Pancreas (tissue), 10 donors: Measurements from ENCODE around the gene RHBDF2. TPM values are rescaled to one million over a fixed set of nuclear protein-coding genes. Genes with fewer than 3 reads are reported as not detected.

Source experiments
- ATAC-seq, 4 donors: fragments of 200-7000 bp; cut with Tn5 transposase; one replicate each; pipeline versions ENCODE4 v1.8.0 to v1.9.1; 2020; ENCODE audit warnings: mild to moderate bottlenecking in 4 of 4, moderate library complexity in 4 of 4
- DNase-seq, 6 donors: peaks; one replicate each; pipeline ENCODE4 v3.0.0-alpha.2; 2020
- FAIRE-seq: peaks from 2 replicates; lab custom pipeline; 2012; peaks lifted over from hg19 to GRCh38; lab: Jason Lieb, UNC
- H3K27ac ChIP-seq, 4 donors: fragments of 200-600 bp; sonication (generic); 1 replicate in 3 of 4; 2 replicates in 1 of 4; pipeline versions ENCODE4 v1.5.0 to v1.8.0; 2020
- H3K27me3 ChIP-seq, 4 donors: fragments of 200-600 bp; one replicate each; pipeline ENCODE4 v1.8.0; 2021
- H3K36me3 ChIP-seq, 3 donors: fragments of 200-600 bp; sonication (generic) in 1 of 3; one replicate each; pipeline versions ENCODE4 v1.5.0 to v1.8.0; 2020 to 2021
- H3K4me1 ChIP-seq, 3 donors: fragments of 200-600 bp; one replicate each; pipeline ENCODE4 v1.8.0; 2021
- H3K4me3 ChIP-seq, 4 donors: fragments of 200-600 bp; sonication (generic) in 2 of 4; one replicate each; pipeline versions ENCODE4 v1.5.0 to v1.8.0; 2020 to 2021
- H3K9me3 ChIP-seq, 4 donors: fragments of 200-600 bp; one replicate each; pipeline ENCODE4 v1.8.0; 2021
- WGBS, 2 donors: extraction: QIAGEN DNeasy Blood & Tissue Kit; methylation state at CpG; one replicate each; pipeline ENCODE4 v1.1.7; 2013; 5-methylcytosine and 5-hydroxymethylcytosine counted together
- intact Hi-C, 3 donors: fragments of 100-400 bp; cut with DNase I; formaldehyde crosslinking; loops; one replicate each; pipeline versions ENCODE4 v1.11.1 to v1.14.2; 2022
- polyA plus RNA-seq, 2 donors: library from polyadenylated mRNA; stranded (reverse); fragments of 200-250 nt; gene quantifications; one replicate each; pipeline ENCODE4 v1.2.3, GENCODE V29; 2013
- total RNA-seq, 6 donors: library from RNA; stranded (reverse); fragmentation: NEBNext Ultra II Directional in 4 of 6; extraction: Animal tissue kit (Norgen Biotek cat#: 25700) in 4 of 6; gene quantifications; one replicate each; pipeline versions ENCODE4 v1.2.1 to v1.2.4, GENCODE V29; 2021 to 2023
- TF ChIP-seq, protein P1 (sequence below), 4 donors: fragments of 200-600 bp; sonication (generic) in 3 of 4; IDR thresholded peaks; one replicate each; pipeline versions ENCODE4 v1.5.0 to v1.8.0; 2021; ENCODE audit warnings: antibody characterized with exemption in 4 of 4
- donor health status: healthy with polysubstance abuse.
- donor health status: DM: no; HTN: no; CAD: no; lungs with moderate emphysema.
- donor health status: DM: no; HTN: no; CAD: no.
- donor health status: control.
- donor health status: control.
- donor health status: Bipolar disorder and iron deficiency.
- donor health status: DM: yes; HTN: yes; CAD: no.
- donor health status: DM: no; HTN: no; CAD: no.
- donor health status: DM: no; HTN: no; CAD: no.
- donor health status: DM: yes; HTN: yes; CAD: no.

Gene RHBDF2
- total and polyA plus RNA-seq, 8 donors = 18.0 to 50.1 (median 22.4) TPM

DNA sequence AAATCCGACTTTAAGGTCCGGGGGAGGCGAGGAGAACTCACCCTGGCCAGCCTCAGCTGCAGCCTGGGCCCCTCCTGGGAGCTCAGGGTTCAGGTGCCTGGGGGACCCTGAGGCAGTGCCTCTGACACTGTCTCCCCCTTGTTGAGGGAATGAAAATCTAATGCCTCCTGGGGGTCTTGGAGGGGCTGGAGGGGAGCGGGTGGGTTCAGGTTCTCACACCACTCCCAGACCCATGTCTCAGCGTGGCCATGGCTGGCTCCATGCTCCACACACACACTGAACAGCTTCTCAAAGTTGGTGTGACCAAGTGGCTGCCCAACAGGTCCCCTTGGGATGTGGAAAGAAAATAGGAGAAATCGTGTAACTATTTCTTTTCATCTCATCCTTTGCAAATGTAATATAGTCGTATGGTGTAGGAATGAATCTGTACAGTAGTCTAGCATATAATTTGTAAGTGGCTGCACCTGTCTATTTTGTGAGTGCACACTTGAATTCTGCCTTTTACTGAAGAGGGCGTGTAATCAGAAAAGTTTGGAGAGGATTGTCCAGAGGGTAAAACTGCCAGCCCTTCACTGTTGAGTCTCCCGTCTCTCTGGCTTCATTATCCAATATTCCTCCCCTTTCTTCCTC is 37.8 kb upstream of the RHBDF2 start:
- peaks cover 0 to 3% (median 3%) of the 10 kb centered on the region in 3 donors for H3K4me1 ChIP-seq
- ATAC-seq = no peak
- no peaks in the 10 kb centered on the region for H3K27me3 ChIP-seq
- no peaks in the 10 kb centered on the region for H3K36me3 ChIP-seq
- TF ChIP-seq, protein P1, sequence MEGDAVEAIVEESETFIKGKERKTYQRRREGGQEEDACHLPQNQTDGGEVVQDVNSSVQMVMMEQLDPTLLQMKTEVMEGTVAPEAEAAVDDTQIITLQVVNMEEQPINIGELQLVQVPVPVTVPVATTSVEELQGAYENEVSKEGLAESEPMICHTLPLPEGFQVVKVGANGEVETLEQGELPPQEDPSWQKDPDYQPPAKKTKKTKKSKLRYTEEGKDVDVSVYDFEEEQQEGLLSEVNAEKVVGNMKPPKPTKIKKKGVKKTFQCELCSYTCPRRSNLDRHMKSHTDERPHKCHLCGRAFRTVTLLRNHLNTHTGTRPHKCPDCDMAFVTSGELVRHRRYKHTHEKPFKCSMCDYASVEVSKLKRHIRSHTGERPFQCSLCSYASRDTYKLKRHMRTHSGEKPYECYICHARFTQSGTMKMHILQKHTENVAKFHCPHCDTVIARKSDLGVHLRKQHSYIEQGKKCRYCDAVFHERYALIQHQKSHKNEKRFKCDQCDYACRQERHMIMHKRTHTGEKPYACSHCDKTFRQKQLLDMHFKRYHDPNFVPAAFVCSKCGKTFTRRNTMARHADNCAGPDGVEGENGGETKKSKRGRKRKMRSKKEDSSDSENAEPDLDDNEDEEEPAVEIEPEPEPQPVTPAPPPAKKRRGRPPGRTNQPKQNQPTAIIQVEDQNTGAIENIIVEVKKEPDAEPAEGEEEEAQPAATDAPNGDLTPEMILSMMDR (IDR thresholded peaks at IDR 0.05) = no peak
- WGBS, 2 donors = 86 to 87% methylated on average over 9 of the region's 9 CpGs
- no peaks in the 10 kb centered on the region for H3K9me3 ChIP-seq
- H3K4me3 ChIP-seq = no peak overlapping the region
- FAIRE-seq = no peak
- intact Hi-C loops = loop anchor here in 1 of 3 donors (10.0 kb wide), 1 partner anchor 166 kb away; no protein-coding TSS in a partner anchor
- DNase-seq = peak in 1 of 6 donors; percentile 27
- no peak overlapping the region for H3K27ac ChIP-seq

DNA sequence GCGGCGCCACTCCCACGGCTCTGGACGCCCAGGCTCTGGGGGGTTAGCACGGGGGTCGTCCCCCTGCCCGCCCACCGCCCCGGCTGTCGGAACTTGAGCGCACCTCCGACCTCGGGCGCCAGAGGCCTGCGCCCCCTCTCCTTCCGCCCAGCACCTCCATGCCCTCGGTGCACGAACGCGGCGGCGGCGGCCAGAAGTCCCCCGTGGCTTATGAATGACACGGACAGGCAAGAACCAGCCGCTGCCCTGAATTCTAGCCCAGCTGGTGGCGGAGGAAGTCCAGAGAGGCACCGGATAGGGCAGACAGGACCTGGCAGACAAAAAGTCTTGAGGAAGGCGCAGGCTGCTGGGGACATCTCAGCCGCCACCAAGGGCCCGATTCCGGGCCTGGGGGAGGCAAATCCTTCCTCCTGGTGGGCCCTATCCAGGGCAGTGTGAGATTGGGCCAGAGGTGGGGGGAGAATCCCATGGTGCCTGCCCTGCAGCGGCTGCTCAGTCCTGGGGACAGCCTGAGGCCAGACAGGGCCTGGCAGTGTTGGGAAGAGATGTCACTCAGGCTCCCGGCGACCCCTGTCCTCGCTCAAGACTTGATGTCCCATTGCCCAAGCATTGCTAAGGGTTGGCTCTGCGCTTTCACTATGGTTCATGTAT is 37.2 kb upstream of the RHBDF2 start:
- no peak for ATAC-seq
- TF ChIP-seq, protein P1 (IDR thresholded peaks at IDR 0.05) = no peak
- H3K36me3 ChIP-seq = no peaks in the 10 kb centered on the region
- H3K27me3 ChIP-seq = no peaks in the 10 kb centered on the region
- intact Hi-C loops = loop anchor here in 1 of 3 donors (10.0 kb wide), 1 partner anchor 166 kb away; no protein-coding TSS in a partner anchor
- DNase-seq = no peak
- FAIRE-seq = no peak
- peaks cover 0 to 3% (median 3%) of the 10 kb centered on the region in 3 donors for H3K4me1 ChIP-seq
- WGBS, 2 donors = 43 to 56% methylated on average over 29 to 37 of the region's 37 CpGs
- no peak overlapping the region for H3K27ac ChIP-seq
- H3K9me3 ChIP-seq = no peaks in the 10 kb centered on the region
- peak overlapping the region in 3 of 4 donors; percentile 5 to 39 (median 33) for H3K4me3 ChIP-seq

DNA sequence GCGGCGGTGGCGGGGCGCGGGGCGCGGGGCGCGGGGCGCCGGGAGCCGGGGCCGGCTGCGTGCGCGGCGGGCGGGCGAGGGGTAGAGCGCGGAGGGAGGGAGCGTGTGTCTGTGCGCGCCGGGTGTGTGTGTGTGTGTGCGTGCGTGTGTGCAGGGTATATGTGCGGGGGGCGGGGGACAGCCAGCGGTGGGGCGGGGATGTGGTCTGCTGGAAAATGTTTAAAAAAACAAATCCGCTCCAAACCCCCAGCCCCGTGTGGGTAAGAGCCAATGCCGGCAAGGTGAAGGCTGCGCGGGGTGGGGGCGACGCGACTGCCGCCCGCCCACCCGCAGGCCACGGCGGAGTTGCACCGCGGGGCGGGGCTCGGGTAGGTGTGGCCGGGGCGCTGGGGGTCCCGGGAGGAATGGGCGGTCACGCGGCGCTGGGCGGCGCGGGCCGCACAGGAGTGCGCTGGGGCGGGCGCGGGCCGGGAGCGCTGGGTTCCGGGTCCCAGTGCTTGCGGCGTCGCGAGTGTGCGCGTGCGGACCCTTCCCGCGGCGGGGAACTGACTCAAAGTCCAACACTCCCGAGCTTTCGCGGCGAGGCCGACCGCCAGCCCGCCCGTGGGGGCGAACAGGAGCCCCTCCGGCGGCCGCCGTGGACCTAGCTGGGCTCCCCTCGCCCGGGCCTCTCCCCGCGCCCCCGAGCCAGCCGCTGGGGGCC is 36.5 kb upstream of the RHBDF2 start, which contains the start of gene CYGB:
Gene CYGB, minus strand, starts transcription at position 132 of the 703 bp plus-strand sequence. CDS start 167 bp downstream, outside the sequence.
- Histone ChIP-seq H3K27me3 (no peaks in the 10 kb centered on the region), H3K9me3 (no peaks in the 10 kb centered on the region), H3K4me1 (peaks cover 0 to 3% (median 3%) of the 10 kb centered on the region in 3 donors), H3K36me3 (no peaks in the 10 kb centered on the region), H3K27ac (no peak within 1 kb of the TSS), H3K4me3 (peak within 1 kb of the TSS in 3 of 4 donors; percentile 5 to 39 (median 33))
- FAIRE-seq (no peak), ATAC-seq (no peak), DNase-seq (peak in 1 of 6 donors; percentile 68)
- 6% methylated on average over 30 to 95 of the region's 95 CpGs for WGBS, 2 donors
- TF ChIP-seq, protein P1 (IDR thresholded peaks at IDR 0.05) = no peak
- intact Hi-C loops = loop anchor here in 1 of 3 donors (10.0 kb wide), 1 partner anchor 167 kb away; no protein-coding TSS in a partner anchor

DNA sequence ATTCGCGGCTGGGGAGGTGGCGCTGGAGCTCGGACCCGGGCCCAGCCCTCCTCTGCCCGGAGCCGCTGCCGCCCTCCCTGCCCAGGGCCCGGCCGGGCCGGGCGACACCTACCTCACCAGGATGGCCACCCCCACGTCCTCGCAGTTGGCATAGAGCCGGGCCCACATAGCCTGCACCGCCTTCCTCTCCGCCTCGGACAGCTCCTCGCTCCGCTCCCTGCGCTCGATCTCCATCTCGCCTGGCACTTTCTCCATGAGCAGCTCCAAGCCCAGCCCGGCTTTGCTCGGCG is 36.0 kb upstream of the RHBDF2 start:
- no peak for FAIRE-seq
- peak in 1 of 4 donors; percentile 10 for ATAC-seq
- TF ChIP-seq, protein P1 (IDR thresholded peaks at IDR 0.05) = no peak
- intact Hi-C loops = loop anchor here in 1 of 3 donors (10.0 kb wide), 1 partner anchor 168 kb away; no protein-coding TSS in a partner anchor
- no peaks in the 10 kb centered on the region for H3K9me3 ChIP-seq
- DNase-seq = peak in 1 of 6 donors; percentile 77
- H3K36me3 ChIP-seq = no peaks in the 10 kb centered on the region
- no peaks in the 10 kb centered on the region for H3K27me3 ChIP-seq
- H3K4me3 ChIP-seq = peak overlapping the region in 2 of 4 donors; percentile 33 to 39
- no peak overlapping the region for H3K27ac ChIP-seq
- WGBS, 2 donors = 5% methylated on average over 19 to 26 of the region's 26 CpGs
- peaks cover 0 to 3% (median 3%) of the 10 kb centered on the region in 3 donors for H3K4me1 ChIP-seq
